Right lobe of liver (tissue), 6 donors: ENCODE measurements around the gene TANC2. TPM values are rescaled to one million over a fixed set of nuclear protein-coding genes. Genes with fewer than 3 reads are reported as not detected.

ENCODE experiments used
- ATAC-seq, 4 donors: fragments of 200-7000 bp; cut with Tn5 transposase; one replicate each; pipeline ENCODE4 v1.9.1; 2020; ENCODE audit warnings: mild to moderate bottlenecking in 4 of 4, moderate library complexity in 4 of 4
- DNase-seq, 3 donors: peaks; one replicate each; pipeline ENCODE4 v3.0.0-alpha.2; 2020
- H3K27ac ChIP-seq, 3 donors: fragments of 200-600 bp; one replicate each; pipeline ENCODE4 v1.8.0; 2022
- H3K27me3 ChIP-seq, 2 donors: fragments of 200-600 bp; one replicate each; pipeline ENCODE4 v1.8.0; 2022
- H3K36me3 ChIP-seq, 4 donors: fragments of 200-600 bp; sonication (generic) in 1 of 4; one replicate each; pipeline versions ENCODE4 v1.5.1 to v1.8.0; 2017 to 2022; ENCODE audit warnings: control low read depth in 1 of 4
- H3K4me1 ChIP-seq, 4 donors: fragments of 200-600 bp; sonication (generic) in 1 of 4; one replicate each; pipeline versions ENCODE4 v1.5.1 to v1.8.0; 2017 to 2022; ENCODE audit warnings: control low read depth in 1 of 4
- H3K4me3 ChIP-seq, 3 donors: fragments of 200-600 bp; one replicate each; pipeline ENCODE4 v1.8.0; 2022
- H3K9me3 ChIP-seq, 4 donors: fragments of 200-600 bp; sonication (generic) in 1 of 4; one replicate each; pipeline versions ENCODE4 v1.5.1 to v1.8.0; 2017 to 2022; ENCODE audit warnings: control low read depth in 1 of 4
- POLR2A ChIP-seq: fragments of 450-650 bp; IDR thresholded peaks from one replicate; pipeline ENCODE4 v1.6.1; 2017; ENCODE audit warnings: antibody characterized with exemption, mild to moderate bottlenecking
- WGBS: methylation state at CpG from one replicate; pipeline ENCODE4 v1.1.6; 2018; ENCODE audit warnings: low coverage, low lambda C conversion rate; ENCODE audit not compliant: insufficient coverage; ENCODE audit errors: missing lambda C conversion rate; 5-methylcytosine and 5-hydroxymethylcytosine counted together
- intact Hi-C, 2 donors: fragments of 100-400 bp; cut with DNase I; formaldehyde crosslinking; loops; one replicate each; pipeline versions ENCODE4 v1.11.2 to v1.14.1; 2022
- total RNA-seq, 6 experiments: library from RNA; depleted of rRNA in 2 of 6; stranded (reverse); fragments of >200 nt in 2 of 6; fragmentation: NEBNext Ultra II Directional in 3 of 6; extraction: Animal tissue kit (Norgen Biotek cat#: 25700) in 3 of 6; gene quantifications; one replicate each; pipeline versions ENCODE4 v1.1.0 to v1.2.4, GENCODE V29; 2016 to 2023
- TF ChIP-seq, protein P1 (sequence below), 4 donors: fragments of 200-600 bp in 3 of 4; fragments of 450-650 bp in 1 of 4; IDR thresholded peaks; one replicate each; pipeline versions ENCODE4 v1.5.1 to v1.8.0; 2016 to 2022; ENCODE audit warnings: antibody characterized with exemption in 4 of 4, mild to moderate bottlenecking in 2 of 4
- donor health status: DM: no; HTN: yes; CAD: no.
- donor health status: DM: no; HTN: no; CAD: no.
- donor health status: DM: no; HTN: no; CAD: no.
- donor health status: DM: no; HTN: yes; CAD: no.
- donor health status: DM: no; HTN: yes; CAD: no.

TANC2 gene
- total RNA-seq, 6 experiments from 2014 or later: 3.1 to 10.3 (median 5.2) TPM

DNA sequence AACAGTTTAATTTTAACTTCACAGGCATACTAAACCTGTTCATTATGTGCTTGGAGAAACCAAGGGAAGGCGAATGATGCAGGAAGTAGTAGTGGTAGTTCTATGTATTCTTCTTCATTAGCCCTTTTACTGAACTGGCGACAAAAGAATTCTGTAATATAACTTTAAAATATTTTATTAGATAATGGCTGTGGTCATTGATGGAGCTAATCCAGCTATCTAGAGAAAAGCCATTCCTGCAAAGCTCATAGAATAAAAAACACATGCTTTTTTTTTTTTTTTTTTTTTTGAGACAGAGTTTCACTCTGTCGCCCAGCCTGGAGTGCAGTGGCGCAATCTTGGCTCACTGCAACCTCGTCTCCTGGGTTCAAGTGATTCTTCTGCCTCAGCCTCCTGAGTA, 23.5 kb downstream of the TANC2 start:
- Histone ChIP-seq H3K27me3 (no peaks in the 10 kb centered on the region), H3K4me1 (no peaks in the 10 kb centered on the region), H3K4me3 (no peak overlapping the region), H3K27ac (no peak overlapping the region), H3K36me3 (no peaks in the 10 kb centered on the region), H3K9me3 (no peaks in the 10 kb centered on the region)
- ATAC-seq (no peak), DNase-seq (no peak)
- TF ChIP-seq POLR2A: no peak
- TF ChIP-seq, protein P1, sequence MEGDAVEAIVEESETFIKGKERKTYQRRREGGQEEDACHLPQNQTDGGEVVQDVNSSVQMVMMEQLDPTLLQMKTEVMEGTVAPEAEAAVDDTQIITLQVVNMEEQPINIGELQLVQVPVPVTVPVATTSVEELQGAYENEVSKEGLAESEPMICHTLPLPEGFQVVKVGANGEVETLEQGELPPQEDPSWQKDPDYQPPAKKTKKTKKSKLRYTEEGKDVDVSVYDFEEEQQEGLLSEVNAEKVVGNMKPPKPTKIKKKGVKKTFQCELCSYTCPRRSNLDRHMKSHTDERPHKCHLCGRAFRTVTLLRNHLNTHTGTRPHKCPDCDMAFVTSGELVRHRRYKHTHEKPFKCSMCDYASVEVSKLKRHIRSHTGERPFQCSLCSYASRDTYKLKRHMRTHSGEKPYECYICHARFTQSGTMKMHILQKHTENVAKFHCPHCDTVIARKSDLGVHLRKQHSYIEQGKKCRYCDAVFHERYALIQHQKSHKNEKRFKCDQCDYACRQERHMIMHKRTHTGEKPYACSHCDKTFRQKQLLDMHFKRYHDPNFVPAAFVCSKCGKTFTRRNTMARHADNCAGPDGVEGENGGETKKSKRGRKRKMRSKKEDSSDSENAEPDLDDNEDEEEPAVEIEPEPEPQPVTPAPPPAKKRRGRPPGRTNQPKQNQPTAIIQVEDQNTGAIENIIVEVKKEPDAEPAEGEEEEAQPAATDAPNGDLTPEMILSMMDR (IDR thresholded peaks at IDR 0.05): no peak
- WGBS: 91% methylated on average over 5 of the region's 5 CpGs
- intact Hi-C loops: no loop called here

DNA sequence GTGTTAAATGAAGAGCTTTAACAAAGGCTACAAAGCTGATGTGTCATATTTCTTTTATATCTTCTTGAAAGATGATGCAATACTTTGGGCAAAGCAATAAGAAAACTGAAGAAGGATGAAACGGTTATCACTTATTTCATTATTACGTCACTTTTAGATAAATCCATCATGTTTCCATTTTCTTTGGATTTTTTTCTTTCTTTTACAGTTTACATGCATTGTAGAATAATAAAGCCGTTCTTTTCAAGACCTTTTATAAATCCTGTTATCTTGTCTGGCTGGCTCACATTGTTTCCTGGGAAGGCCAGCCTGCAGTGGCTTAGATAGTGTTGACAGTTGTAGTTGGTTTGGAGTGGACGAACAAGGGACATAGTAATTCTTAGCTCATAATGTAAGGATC, 28.9 kb downstream of the TANC2 start:
- intact Hi-C loops: no loop called here
- no peaks in the 10 kb centered on the region for H3K9me3 ChIP-seq
- H3K4me3 ChIP-seq: no peak overlapping the region
- TF ChIP-seq, protein P1 (IDR thresholded peaks at IDR 0.05): no peak
- no peak for TF ChIP-seq POLR2A
- H3K27ac ChIP-seq: no peak overlapping the region
- WGBS: 55% methylated on average over 4 of the region's 4 CpGs
- no peaks in the 10 kb centered on the region for H3K36me3 ChIP-seq
- no peaks in the 10 kb centered on the region for H3K4me1 ChIP-seq
- DNase-seq (no peak), ATAC-seq (no peak)
- H3K27me3 ChIP-seq: no peaks in the 10 kb centered on the region

DNA sequence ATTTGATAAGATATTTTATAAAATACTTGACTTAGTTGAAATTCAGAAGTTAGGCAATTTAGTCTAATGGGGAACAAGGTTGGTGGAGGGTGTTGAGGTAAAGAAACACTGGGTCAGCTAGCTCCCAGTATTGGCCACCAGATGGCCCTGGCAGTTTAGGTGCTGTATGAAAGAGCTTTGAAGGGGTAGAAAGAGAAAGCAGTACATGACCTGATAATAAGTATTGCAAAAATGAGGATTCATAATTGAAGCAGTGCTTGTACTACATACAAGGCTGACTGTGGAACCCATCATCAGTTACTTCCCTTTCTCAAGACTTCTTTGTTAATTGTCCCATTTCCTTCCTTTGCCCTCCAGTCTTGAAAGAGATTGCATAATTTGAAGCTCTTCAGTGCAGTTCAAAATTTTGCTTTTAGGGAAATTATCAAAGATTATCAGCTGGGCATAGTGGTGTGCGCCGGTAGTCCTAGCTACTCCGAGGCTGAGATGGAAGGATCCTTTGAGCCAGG, 29.4 kb downstream of the TANC2 start:
- DNase-seq (no peak), ATAC-seq (peak; percentile 56 to 79 (median 72))
- intact Hi-C loops: no loop called here
- Histone ChIP-seq H3K27ac (no peak overlapping the region), H3K9me3 (no peaks in the 10 kb centered on the region), H3K4me1 (no peaks in the 10 kb centered on the region), H3K36me3 (no peaks in the 10 kb centered on the region), H3K27me3 (no peaks in the 10 kb centered on the region), H3K4me3 (no peak overlapping the region)
- TF ChIP-seq, protein P1 (IDR thresholded peaks at IDR 0.05): peak; percentile 28 to 67 (median 48)
- TF ChIP-seq POLR2A: no peak
- 44% methylated on average over 3 of the region's 3 CpGs for WGBS

DNA sequence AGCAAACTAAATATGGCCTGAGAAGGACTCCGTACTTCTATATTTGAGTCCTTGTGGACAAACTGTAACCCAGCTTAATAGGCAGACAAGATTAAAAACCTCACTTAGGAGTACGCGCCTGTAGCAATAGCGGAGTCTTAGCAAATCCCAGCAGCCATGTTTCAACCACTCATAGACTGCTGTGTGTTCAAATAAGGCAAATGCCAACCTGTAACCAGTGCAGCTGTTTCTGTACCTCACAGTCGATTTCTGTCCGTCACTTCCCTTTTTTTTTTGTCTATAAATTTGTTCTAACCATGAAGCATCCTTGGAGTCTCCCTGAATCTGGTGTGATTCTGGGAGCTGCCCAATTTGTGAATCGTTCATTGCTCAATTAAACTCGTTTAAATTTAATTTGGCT, 30.2 kb downstream of the TANC2 start:
- no peaks in the 10 kb centered on the region for H3K4me1 ChIP-seq
- WGBS: 81% methylated on average over 8 of the region's 8 CpGs
- intact Hi-C loops: no loop called here
- H3K36me3 ChIP-seq: no peaks in the 10 kb centered on the region
- H3K9me3 ChIP-seq: no peaks in the 10 kb centered on the region
- TF ChIP-seq, protein P1 (IDR thresholded peaks at IDR 0.05): no peak
- TF ChIP-seq POLR2A: no peak
- no peak overlapping the region for H3K4me3 ChIP-seq
- ATAC-seq (no peak), DNase-seq (no peak)
- no peak overlapping the region for H3K27ac ChIP-seq
- no peaks in the 10 kb centered on the region for H3K27me3 ChIP-seq

DNA sequence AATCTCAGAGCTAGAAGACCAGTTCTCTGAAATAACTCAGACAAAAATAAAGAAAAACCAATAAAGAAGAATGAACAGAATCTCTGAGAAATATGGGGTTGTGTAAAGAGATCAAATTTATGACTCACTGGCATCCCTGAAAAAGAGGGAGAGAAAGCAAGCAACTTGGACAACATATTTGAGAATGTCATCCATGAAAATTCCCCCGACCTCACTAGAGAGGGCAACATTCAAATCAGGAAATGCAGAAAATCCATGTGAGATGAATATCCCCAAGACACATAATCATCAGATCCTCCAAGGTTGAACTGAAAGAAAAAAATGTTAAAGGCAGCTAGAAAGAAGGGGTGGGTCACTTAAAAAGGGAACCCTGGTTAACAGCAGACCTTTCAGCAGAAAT, 32.1 kb downstream of the TANC2 start:
- 78% methylated on average over 1 of the region's 1 CpG for WGBS
- Histone ChIP-seq H3K27me3 (no peaks in the 10 kb centered on the region), H3K4me1 (no peaks in the 10 kb centered on the region), H3K9me3 (no peaks in the 10 kb centered on the region), H3K27ac (no peak overlapping the region), H3K4me3 (no peak overlapping the region), H3K36me3 (no peaks in the 10 kb centered on the region)
- TF ChIP-seq POLR2A: no peak
- TF ChIP-seq, protein P1 (IDR thresholded peaks at IDR 0.05): no peak
- DNase-seq (no peak), ATAC-seq (no peak)
- intact Hi-C loops: no loop called here
